CD4-positive, alpha-beta memory T cell (primary cell): ENCODE data around the gene RIT1. TPM values are rescaled to one million over a fixed set of nuclear protein-coding genes. Genes with fewer than 3 reads are reported as not detected.

Experiments used
- CTCF ChIA-PET: fragments of 350-600 bp; sonication (Branson Sonifier 250); formaldehyde crosslinking; loops from one replicate; lab custom pipeline; 2021; ENCODE audit warnings: inconsistent platforms; ENCODE audit not compliant: partially characterized antibody; lab: Charles Lee
- POLR2A ChIA-PET: fragments of 350-600 bp; sonication (Branson Sonifier 250); formaldehyde crosslinking; loops from one replicate; lab custom pipeline; 2021; ENCODE audit not compliant: partially characterized antibody; lab: Charles Lee
- DNase-seq, 5 donors: peaks; one replicate each; pipeline versions ENCODE4 v3.0.0 to v3.0.0-alpha.2; 2020 to 2022; ENCODE audit warnings: mixed read lengths in 1 of 5
- H3K27ac ChIP-seq: one replicate; pipeline ENCODE4 v1.7.0; 2013; ENCODE audit warnings: low read depth, low read length
- H3K27me3 ChIP-seq: 2 replicates; pipeline ENCODE4 v1.7.0; 2013; ENCODE audit warnings: mild to moderate bottlenecking, low read length, moderate library complexity; ENCODE audit not compliant: insufficient read depth
- H3K36me3 ChIP-seq: 2 replicates; pipeline ENCODE4 v1.7.0; 2013; ENCODE audit warnings: mild to moderate bottlenecking, low read length, moderate library complexity; ENCODE audit not compliant: insufficient read depth
- H3K4me1 ChIP-seq: 2 replicates; pipeline ENCODE4 v1.7.0; 2013; ENCODE audit warnings: mild to moderate bottlenecking, low read length, moderate library complexity; ENCODE audit not compliant: insufficient read depth
- H3K4me3 ChIP-seq, 2 donors: one replicate each; pipeline ENCODE4 v1.7.0; 2013; ENCODE audit warnings: low read length in 2 of 2, mild to moderate bottlenecking in 1 of 2
- H3K9me3 ChIP-seq, 2 donors: one replicate each; pipeline ENCODE4 v1.7.0; 2013; ENCODE audit warnings: low read length in 2 of 2, control low read depth in 1 of 2; ENCODE audit not compliant: control insufficient read depth in 1 of 2
- H3K27ac Mint-ChIP-seq, 7 donors: one replicate each; pipeline ENCODE4 v1.8.0; 2020 to 2021; ENCODE audit warnings: mixed read lengths in 7 of 7, mild to moderate bottlenecking in 6 of 7, inconsistent platforms in 3 of 7, moderate library complexity in 3 of 7
- H3K27me3 Mint-ChIP-seq, 2 donors: one replicate each; pipeline ENCODE4 v1.8.0; 2020 to 2021; ENCODE audit warnings: mixed read lengths in 2 of 2
- H3K36me3 Mint-ChIP-seq, 2 donors: one replicate each; pipeline ENCODE4 v1.8.0; 2020 to 2021; ENCODE audit warnings: mixed read lengths in 2 of 2, inconsistent platforms in 1 of 2, mild to moderate bottlenecking in 1 of 2
- H3K4me1 Mint-ChIP-seq, 4 donors: one replicate each; pipeline ENCODE4 v1.8.0; 2020 to 2021; ENCODE audit warnings: mixed read lengths in 4 of 4, mild to moderate bottlenecking in 1 of 4
- H3K4me3 Mint-ChIP-seq, 8 donors: one replicate each; pipeline ENCODE4 v1.8.0; 2020 to 2021; ENCODE audit warnings: mixed read lengths in 8 of 8, mild to moderate bottlenecking in 7 of 8, moderate library complexity in 6 of 8, inconsistent platforms in 3 of 8
- H3K9me3 Mint-ChIP-seq, 8 donors: one replicate each; pipeline ENCODE4 v1.8.0; 2020 to 2021; ENCODE audit warnings: mixed read lengths in 8 of 8, mild to moderate bottlenecking in 5 of 8, inconsistent platforms in 3 of 8, moderate library complexity in 1 of 8
- intact Hi-C: fragments of 100-400 bp; cut with micrococcal nuclease; formaldehyde crosslinking; loops from one replicate; pipeline ENCODE4 v1.15.1; 2023
- polyA plus RNA-seq, 2 donors: library from polyadenylated mRNA; unstranded; fragments of 300-500 nt; fragmentation: Illumina TruSeq; gene quantifications; one replicate each; pipeline ENCODE4 v1.2.3, GENCODE V29; 2021
- total RNA-seq, 2 experiments: library from RNA; stranded (reverse); gene quantifications; one replicate each; pipeline ENCODE4 v1.2.3, GENCODE V29; 2021

RIT1 gene
- total and polyA plus RNA-seq, 4 experiments from 2014 or later = 14.1 to 48.0 (median 32.7) TPM

- peaks cover 11 to 63% of the 10 kb centered on the region in 2 donors for H3K36me3 Mint-ChIP-seq
- H3K27me3 Mint-ChIP-seq = no peaks in the 10 kb centered on the region
- Histone ChIP-seq H3K36me3 (peaks cover 23% of the 10 kb centered on the region), H3K27ac (peak overlapping the region; percentile 79), H3K9me3 (no peaks in the 10 kb centered on the region), H3K4me3 (peak overlapping the region; percentile 85 to 86), H3K4me1 (peaks cover 21% of the 10 kb centered on the region), H3K27me3 (no peaks in the 10 kb centered on the region)
- ChIA-PET POLR2A (no interaction called here), CTCF (interaction anchor here (1.4 kb wide), 1 partner anchor 12 kb away, joined by 5 read pairs; no protein-coding TSS in a partner anchor)
- no peaks in the 10 kb centered on the region for H3K9me3 Mint-ChIP-seq
- DNase-seq = peak in 1 of 5 donors; percentile 24
- peak overlapping the region; percentile 92 to 99 (median 98) for H3K4me3 Mint-ChIP-seq
- peak overlapping the region; percentile 86 to 99 (median 98) for H3K27ac Mint-ChIP-seq
- intact Hi-C loops = loop anchor here (1.0 to 2.0 kb wide), 4 partner anchors 24 to 144 kb away; partner anchors contain the start of genes ARHGEF2, KHDC4, LAMTOR2 and SYT11
- peaks cover 16 to 28% (median 21%) of the 10 kb centered on the region in 4 donors for H3K4me1 Mint-ChIP-seq
Observed at GRCh38 chr1:155910621-155911121, 478 bp downstream of the RIT1 start.

DNA sequence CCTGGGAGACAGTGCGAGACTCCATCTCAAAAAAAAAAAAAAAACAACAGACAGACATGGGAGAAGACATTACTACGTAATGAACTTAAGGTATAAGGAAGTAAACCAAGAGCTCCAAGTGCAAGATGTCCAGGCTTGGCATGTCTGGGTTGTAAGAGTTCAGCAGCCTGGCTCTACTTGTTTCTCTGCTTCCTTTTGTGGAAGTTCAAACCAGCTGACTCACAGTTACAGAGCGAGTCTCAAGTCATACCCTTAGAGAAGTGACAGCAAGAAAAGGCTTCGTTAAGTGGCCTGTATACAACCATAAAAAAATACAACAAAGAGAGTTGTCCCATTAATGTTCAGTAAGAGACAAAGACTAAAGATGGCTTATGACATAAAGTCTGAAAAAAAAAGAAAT lies 1.3 kb downstream of the RIT1 start:
- H3K4me1 ChIP-seq = peaks cover 21% of the 10 kb centered on the region
- no peaks in the 10 kb centered on the region for H3K9me3 ChIP-seq
- Mint-ChIP-seq H3K4me1 (peaks cover 16 to 28% (median 21%) of the 10 kb centered on the region in 4 donors), H3K27me3 (no peaks in the 10 kb centered on the region), H3K36me3 (peaks cover 10 to 58% of the 10 kb centered on the region in 2 donors), H3K9me3 (no peaks in the 10 kb centered on the region), H3K27ac (peak overlapping the region; percentile 63 to 97 (median 86)), H3K4me3 (peak overlapping the region; percentile 76 to 99 (median 98))
- no peaks in the 10 kb centered on the region for H3K27me3 ChIP-seq
- ChIA-PET CTCF (interaction anchor here (1.4 kb wide), 1 partner anchor 12 kb away, joined by 5 read pairs; no protein-coding TSS in a partner anchor), POLR2A (no interaction called here)
- DNase-seq = peak in 1 of 5 donors; percentile 13
- peaks cover 26% of the 10 kb centered on the region for H3K36me3 ChIP-seq
- H3K27ac ChIP-seq = peak overlapping the region; percentile 79
- H3K4me3 ChIP-seq = peak overlapping the region in 1 of 2 donors; percentile 86
- intact Hi-C loops = loop anchor here (2.0 kb wide), 1 partner anchor 69 kb away; the partner anchor contains the start of gene ARHGEF2

DNA sequence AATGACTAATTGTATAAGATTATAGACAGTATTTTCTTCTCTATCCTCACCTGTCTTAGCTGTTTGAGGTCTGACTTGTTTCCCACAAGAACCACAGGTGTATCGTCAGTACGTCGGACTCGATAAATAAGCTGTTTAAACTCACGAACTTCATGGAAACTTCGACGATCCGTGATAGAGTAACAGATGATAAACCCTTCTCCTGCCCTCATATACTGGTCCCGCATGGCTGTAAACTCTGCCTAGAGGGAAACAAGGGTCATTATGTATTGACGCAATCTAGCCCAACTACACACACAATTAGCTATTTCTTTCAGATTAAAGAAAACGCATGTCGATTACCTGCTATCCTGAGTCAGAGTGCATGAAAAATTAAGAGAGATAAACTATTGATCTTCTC lies 6.9 kb downstream of the RIT1 start:
- Mint-ChIP-seq H3K27ac (peak overlapping the region in 1 of 7 donors; percentile 13), H3K9me3 (no peaks in the 10 kb centered on the region), H3K27me3 (no peaks in the 10 kb centered on the region), H3K36me3 (peaks cover 30 to 51% of the 10 kb centered on the region in 2 donors), H3K4me3 (no peak overlapping the region), H3K4me1 (peaks cover 0 to 12% (median 6%) of the 10 kb centered on the region in 4 donors)
- no peak overlapping the region for H3K4me3 ChIP-seq
- CTCF ChIA-PET = interaction anchor here (1.0 to 1.1 kb wide), 2 partner anchors 11 to 79 kb away, joined by 3 to 4 read pairs; no protein-coding TSS in a partner anchor
- no peak for DNase-seq
- H3K36me3 ChIP-seq = peaks cover 48% of the 10 kb centered on the region
- peaks cover 1% of the 10 kb centered on the region for H3K4me1 ChIP-seq
- no peaks in the 10 kb centered on the region for H3K27me3 ChIP-seq
- POLR2A ChIA-PET = interaction anchor here (1.0 to 1.3 kb wide), 2 partner anchors 64 to 73 kb away, joined by 3 to 4 read pairs; no protein-coding TSS in a partner anchor
- no peak overlapping the region for H3K27ac ChIP-seq
- intact Hi-C loops = no loop called here
- no peaks in the 10 kb centered on the region for H3K9me3 ChIP-seq

- Histone ChIP-seq H3K4me3 (no peak overlapping the region), H3K4me1 (no peaks in the 10 kb centered on the region), H3K9me3 (no peaks in the 10 kb centered on the region), H3K27ac (no peak overlapping the region), H3K36me3 (peaks cover 42% of the 10 kb centered on the region), H3K27me3 (no peaks in the 10 kb centered on the region)
- ChIA-PET CTCF (interaction anchor here (1.5 kb wide), 1 partner anchor 16 kb away, joined by 3 read pairs; no protein-coding TSS in a partner anchor), POLR2A (no interaction called here)
- peaks cover 33 to 57% of the 10 kb centered on the region in 2 donors for H3K36me3 Mint-ChIP-seq
- H3K27me3 Mint-ChIP-seq = no peaks in the 10 kb centered on the region
- H3K9me3 Mint-ChIP-seq = no peaks in the 10 kb centered on the region
- intact Hi-C loops = no loop called here
- no peak for DNase-seq
- H3K4me3 Mint-ChIP-seq = no peak overlapping the region
- peak overlapping the region in 1 of 7 donors; percentile 4 for H3K27ac Mint-ChIP-seq
- H3K4me1 Mint-ChIP-seq = peaks cover 0 to 6% (median 6%) of the 10 kb centered on the region in 4 donors
Observed at GRCh38 chr1:155900161-155900560, 11.0 kb downstream of the RIT1 start.

GRCh38 chr1:155899683-155900082 lies 11.5 kb downstream of the RIT1 start:
- Histone ChIP-seq H3K4me1 (no peaks in the 10 kb centered on the region), H3K27ac (no peak overlapping the region), H3K36me3 (peaks cover 37% of the 10 kb centered on the region), H3K27me3 (no peaks in the 10 kb centered on the region), H3K4me3 (no peak overlapping the region), H3K9me3 (no peaks in the 10 kb centered on the region)
- H3K36me3 Mint-ChIP-seq = peaks cover 32 to 55% of the 10 kb centered on the region in 2 donors
- no peak overlapping the region for H3K4me3 Mint-ChIP-seq
- no peaks in the 10 kb centered on the region for H3K9me3 Mint-ChIP-seq
- no peak for DNase-seq
- H3K27ac Mint-ChIP-seq = peak overlapping the region in 4 of 7 donors; percentile 4 to 40 (median 33)
- intact Hi-C loops = no loop called here
- peaks cover 0 to 6% (median 6%) of the 10 kb centered on the region in 4 donors for H3K4me1 Mint-ChIP-seq
- H3K27me3 Mint-ChIP-seq = no peaks in the 10 kb centered on the region
- POLR2A ChIA-PET = no interaction called here
- CTCF ChIA-PET = interaction anchor here (1.5 kb wide), 1 partner anchor 17 kb away, joined by 3 read pairs; no protein-coding TSS in a partner anchor

DNA sequence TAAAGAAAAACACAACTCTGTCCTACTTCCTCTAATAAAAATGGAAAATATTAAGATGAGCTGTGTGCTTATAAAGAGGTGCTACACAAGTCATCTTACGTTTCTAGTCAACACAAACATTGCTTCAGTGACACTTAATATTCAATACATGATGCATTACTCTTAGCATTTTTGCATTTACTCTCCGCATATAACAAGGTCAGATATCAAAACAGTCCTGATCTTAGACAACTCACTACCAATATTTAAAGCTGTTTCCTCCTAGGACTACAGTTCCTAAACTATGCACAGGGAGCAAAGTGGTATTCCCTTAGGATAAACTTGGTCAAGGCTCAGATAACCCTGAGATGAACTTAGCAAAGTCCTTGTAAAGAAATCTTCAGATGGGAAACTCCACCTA lies 12.3 kb downstream of the RIT1 start:
- ChIA-PET POLR2A (no interaction called here), CTCF (interaction anchor here (1.1 to 1.8 kb wide), 3 partner anchors 11 to 39 kb away, joined by 3 to 5 read pairs (median 3); no protein-coding TSS in a partner anchor)
- Histone ChIP-seq H3K4me3 (no peak overlapping the region), H3K27ac (no peak overlapping the region), H3K36me3 (peaks cover 30% of the 10 kb centered on the region), H3K27me3 (no peaks in the 10 kb centered on the region), H3K9me3 (no peaks in the 10 kb centered on the region), H3K4me1 (peaks cover 3% of the 10 kb centered on the region)
- Mint-ChIP-seq H3K36me3 (peaks cover 24 to 47% of the 10 kb centered on the region in 2 donors), H3K27me3 (no peaks in the 10 kb centered on the region), H3K9me3 (no peaks in the 10 kb centered on the region), H3K4me1 (peaks cover 2 to 6% (median 4%) of the 10 kb centered on the region in 4 donors), H3K27ac (peak overlapping the region in 1 of 7 donors; percentile 4), H3K4me3 (no peak overlapping the region)
- intact Hi-C loops = no loop called here
- no peak for DNase-seq

DNA sequence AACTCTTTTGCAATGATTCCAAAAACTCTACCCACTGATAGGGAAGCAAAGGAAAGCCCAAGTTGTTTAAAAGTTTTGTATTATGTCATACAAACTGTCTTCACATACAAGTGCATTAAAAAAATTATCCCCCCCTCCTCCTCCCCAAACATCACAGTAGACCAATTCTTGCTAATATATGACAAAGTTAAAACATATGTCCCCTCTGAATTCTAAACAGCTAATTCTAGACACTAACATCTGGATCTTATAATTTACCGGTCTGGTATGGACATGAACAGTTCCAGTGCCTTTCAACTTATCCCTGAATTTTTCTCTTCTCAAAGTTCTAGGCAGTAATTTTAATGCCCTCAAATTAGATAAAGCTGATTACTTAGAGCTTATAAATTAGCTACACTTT lies 13.4 kb downstream of the RIT1 start:
- Histone ChIP-seq H3K4me1 (peaks cover 14% of the 10 kb centered on the region), H3K9me3 (no peaks in the 10 kb centered on the region), H3K27me3 (no peaks in the 10 kb centered on the region), H3K36me3 (peaks cover 24% of the 10 kb centered on the region), H3K4me3 (no peak overlapping the region), H3K27ac (no peak overlapping the region)
- CTCF ChIA-PET = interaction anchor here (1.1 to 1.8 kb wide), 3 partner anchors 11 to 92 kb away, joined by 3 to 5 read pairs (median 4); no protein-coding TSS in a partner anchor
- Mint-ChIP-seq H3K27ac (peak overlapping the region in 3 of 7 donors; percentile 10 to 47 (median 19)), H3K4me1 (peaks cover 14 to 16% (median 14%) of the 10 kb centered on the region in 4 donors), H3K27me3 (no peaks in the 10 kb centered on the region), H3K36me3 (peaks cover 24 to 43% of the 10 kb centered on the region in 2 donors), H3K4me3 (no peak overlapping the region), H3K9me3 (no peaks in the 10 kb centered on the region)
- no peak for DNase-seq
- intact Hi-C loops = no loop called here
- POLR2A ChIA-PET = interaction anchor here (1.0 kb wide), 1 partner anchor 8 kb away, joined by 4 read pairs; no protein-coding TSS in a partner anchor
